Measurements from ENCODE around the gene CLCN4.

Gene CLCN4

DNA sequence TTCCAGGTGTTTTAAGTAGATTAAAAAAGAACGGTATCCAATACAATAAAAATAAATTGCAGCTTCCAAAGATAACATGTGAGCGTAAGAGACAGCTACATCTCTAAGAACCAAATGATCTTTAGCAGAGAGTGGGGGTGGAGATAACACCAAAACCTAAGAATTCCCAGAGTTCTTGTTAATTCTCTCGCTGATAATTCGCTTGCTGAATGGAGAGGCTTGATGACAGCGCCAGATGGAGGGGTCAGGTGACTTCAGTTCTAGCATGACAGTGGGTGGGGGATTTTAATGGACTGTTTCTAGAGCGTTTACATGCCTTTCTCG lies 2.3 kb downstream of the CLCN4 start:
- Histone ChIP-seq H3K4me1 (ENCODE audit: control insufficient read depth, insufficient read depth, low read length) (no peaks in the 10 kb centered on the region), H3K27me3 (ENCODE audit: control insufficient read depth, insufficient read depth, low read length) (peaks cover 7% of the 10 kb centered on the region), H3K4me3 (ENCODE audit: low read length) (no peak overlapping the region), H3K9ac (ENCODE audit: low read length) (no peak overlapping the region), H3K36me3 (ENCODE audit: control insufficient read depth, insufficient read depth, low read length) (no peaks in the 10 kb centered on the region), H3K27ac (ENCODE audit: low read depth, low read length) (no peak overlapping the region)

GRCh38 chrX:10160211-10160610 lies 3.4 kb downstream of the CLCN4 start:
- no peak overlapping the region for H3K4me3 ChIP-seq (ENCODE audit: low read length)
- H3K4me1 ChIP-seq (ENCODE audit: control insufficient read depth, insufficient read depth, low read length): no peaks in the 10 kb centered on the region
- H3K9ac ChIP-seq (ENCODE audit: low read length): no peak overlapping the region
- H3K36me3 ChIP-seq (ENCODE audit: control insufficient read depth, insufficient read depth, low read length): no peaks in the 10 kb centered on the region
- no peak overlapping the region for H3K27ac ChIP-seq (ENCODE audit: low read depth, low read length)
- peaks cover 7% of the 10 kb centered on the region for H3K27me3 ChIP-seq (ENCODE audit: control insufficient read depth, insufficient read depth, low read length)

DNA sequence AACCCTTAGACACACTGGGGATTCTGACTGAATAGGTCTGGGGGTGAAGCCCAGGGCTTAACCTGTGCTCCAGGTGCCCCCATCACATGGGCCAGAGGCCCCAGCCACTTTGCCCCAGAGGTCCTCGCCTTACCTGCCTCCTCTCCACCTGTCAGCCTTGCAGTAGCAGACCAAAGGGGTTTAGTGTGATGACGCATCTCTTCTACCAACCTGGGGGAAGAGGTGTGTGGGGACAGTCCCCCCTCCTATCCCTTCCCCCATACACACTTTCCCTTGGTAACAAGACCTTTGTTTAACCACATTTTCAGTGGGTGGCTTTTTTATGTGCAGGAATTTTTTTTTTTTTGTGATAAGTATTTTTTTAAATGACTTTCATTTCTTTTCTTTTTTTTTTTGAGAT lies 6.3 kb downstream of the CLCN4 start:
- Histone ChIP-seq H3K36me3 (ENCODE audit: control insufficient read depth, insufficient read depth, low read length) (no peaks in the 10 kb centered on the region), H3K9ac (ENCODE audit: low read length) (no peak overlapping the region), H3K27ac (ENCODE audit: low read depth, low read length) (no peak overlapping the region), H3K27me3 (ENCODE audit: control insufficient read depth, insufficient read depth, low read length) (peaks cover 7% of the 10 kb centered on the region), H3K4me1 (ENCODE audit: control insufficient read depth, insufficient read depth, low read length) (no peaks in the 10 kb centered on the region), H3K4me3 (ENCODE audit: low read length) (no peak overlapping the region)

DNA sequence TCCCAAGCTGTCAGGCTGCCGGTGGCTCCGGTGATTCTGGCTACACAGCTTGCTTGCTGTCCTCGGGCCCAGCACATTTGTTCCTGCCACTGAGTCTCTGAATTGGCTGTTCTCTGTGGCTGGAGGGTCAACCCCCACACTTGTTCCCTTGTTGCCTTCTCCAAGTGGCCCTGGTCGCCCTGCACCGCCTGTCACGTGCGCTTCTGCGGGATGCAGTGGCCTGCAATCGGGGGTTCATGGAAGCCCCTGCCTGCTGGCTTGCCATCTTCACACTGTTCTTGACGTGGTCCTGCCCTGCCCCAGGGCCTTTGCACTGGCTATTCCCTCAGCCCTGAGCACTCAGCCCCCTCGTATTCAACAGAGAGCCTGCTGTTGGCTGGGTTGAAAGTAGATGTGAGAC lies 8.1 kb downstream of the CLCN4 start:
- no peak overlapping the region for H3K9ac ChIP-seq (ENCODE audit: low read length)
- H3K36me3 ChIP-seq (ENCODE audit: control insufficient read depth, insufficient read depth, low read length): no peaks in the 10 kb centered on the region
- no peaks in the 10 kb centered on the region for H3K4me1 ChIP-seq (ENCODE audit: control insufficient read depth, insufficient read depth, low read length)
- no peak overlapping the region for H3K27ac ChIP-seq (ENCODE audit: low read depth, low read length)
- H3K27me3 ChIP-seq (ENCODE audit: control insufficient read depth, insufficient read depth, low read length): peaks cover 5% of the 10 kb centered on the region
- H3K4me3 ChIP-seq (ENCODE audit: low read length): no peak overlapping the region

- Histone ChIP-seq H3K4me1 (ENCODE audit: control insufficient read depth, insufficient read depth, low read length) (no peaks in the 10 kb centered on the region), H3K4me3 (ENCODE audit: low read length) (no peak overlapping the region), H3K9ac (ENCODE audit: low read length) (no peak overlapping the region), H3K27me3 (ENCODE audit: control insufficient read depth, insufficient read depth, low read length) (peaks cover 1% of the 10 kb centered on the region), H3K36me3 (ENCODE audit: control insufficient read depth, insufficient read depth, low read length) (no peaks in the 10 kb centered on the region), H3K27ac (ENCODE audit: low read depth, low read length) (no peak overlapping the region)
These were observed 8.9 kb downstream of the CLCN4 start for GRCh38 chrX:10165580-10166247.

DNA sequence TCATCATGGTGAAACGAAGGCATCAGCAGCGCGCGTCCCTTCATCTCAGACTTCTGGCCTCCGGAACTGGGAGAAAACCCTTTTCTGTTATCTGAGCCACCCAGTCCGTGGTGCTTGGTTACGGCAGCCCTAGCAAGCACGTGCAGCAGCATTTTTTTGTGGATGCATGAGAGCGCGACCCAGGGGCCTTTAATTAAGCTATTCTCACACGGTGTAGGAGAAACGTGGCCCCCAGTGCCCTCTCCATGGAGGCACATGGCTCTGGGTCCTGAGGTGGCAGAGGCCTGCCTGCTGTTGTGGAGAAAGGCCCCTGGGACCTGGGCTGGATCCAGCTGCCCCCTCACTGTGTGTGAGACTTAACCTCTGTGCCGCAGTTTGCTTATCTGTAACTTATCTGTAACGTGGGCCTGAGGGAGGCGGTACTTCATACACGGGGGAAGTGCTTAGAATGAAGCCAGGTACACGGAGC lies 9.5 kb downstream of the CLCN4 start:
- Histone ChIP-seq H3K36me3 (ENCODE audit: control insufficient read depth, insufficient read depth, low read length) (no peaks in the 10 kb centered on the region), H3K27ac (ENCODE audit: low read depth, low read length) (no peak overlapping the region), H3K4me3 (ENCODE audit: low read length) (no peak overlapping the region), H3K4me1 (ENCODE audit: control insufficient read depth, insufficient read depth, low read length) (no peaks in the 10 kb centered on the region), H3K9ac (ENCODE audit: low read length) (no peak overlapping the region), H3K27me3 (ENCODE audit: control insufficient read depth, insufficient read depth, low read length) (no peaks in the 10 kb centered on the region)

DNA sequence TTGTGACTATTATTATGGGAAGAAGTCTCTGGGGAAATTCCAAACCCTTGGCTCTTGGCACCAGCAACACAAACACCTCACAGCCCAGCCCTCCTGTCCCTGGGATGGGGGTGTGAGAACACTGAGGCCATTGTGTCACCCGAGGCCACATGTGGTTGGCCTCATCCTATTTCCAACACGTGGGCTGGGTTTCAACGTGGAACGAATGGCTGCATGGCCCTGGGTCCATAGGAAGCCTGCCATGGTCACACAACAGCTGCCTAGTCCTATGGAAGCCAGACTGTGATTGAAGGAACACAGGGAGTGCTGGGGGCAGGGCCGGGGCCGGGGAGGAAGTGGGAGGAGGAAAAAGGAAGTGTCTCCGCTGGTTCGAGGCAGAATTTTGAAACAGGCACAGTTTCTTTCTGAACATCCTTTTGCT lies 10.0 kb downstream of the CLCN4 start:
- H3K27me3 ChIP-seq (ENCODE audit: control insufficient read depth, insufficient read depth, low read length): no peaks in the 10 kb centered on the region
- no peaks in the 10 kb centered on the region for H3K4me1 ChIP-seq (ENCODE audit: control insufficient read depth, insufficient read depth, low read length)
- H3K9ac ChIP-seq (ENCODE audit: low read length): no peak overlapping the region
- no peaks in the 10 kb centered on the region for H3K36me3 ChIP-seq (ENCODE audit: control insufficient read depth, insufficient read depth, low read length)
- no peak overlapping the region for H3K27ac ChIP-seq (ENCODE audit: low read depth, low read length)
- H3K4me3 ChIP-seq (ENCODE audit: low read length): no peak overlapping the region

DNA sequence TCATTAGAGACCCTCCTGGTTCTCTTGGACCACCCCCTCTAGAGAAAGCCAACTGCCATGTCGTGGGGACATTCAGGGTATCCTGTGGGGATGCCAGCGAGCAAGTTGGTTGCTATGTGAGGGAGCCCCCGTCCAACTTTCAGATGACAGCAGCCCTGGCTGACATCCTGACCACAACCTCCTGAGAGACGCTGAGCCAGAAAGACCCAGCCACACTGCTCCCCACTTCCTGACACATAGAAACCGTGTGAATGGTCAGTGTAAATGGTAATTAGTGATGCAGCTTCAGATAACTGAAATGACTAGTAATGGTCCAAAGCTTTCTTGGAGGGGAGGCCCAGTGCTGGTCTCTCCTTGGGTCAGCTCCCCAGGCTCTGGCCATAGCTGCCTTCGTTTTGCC lies 10.8 kb downstream of the CLCN4 start:
- Histone ChIP-seq H3K36me3 (ENCODE audit: control insufficient read depth, insufficient read depth, low read length) (no peaks in the 10 kb centered on the region), H3K27me3 (ENCODE audit: control insufficient read depth, insufficient read depth, low read length) (no peaks in the 10 kb centered on the region), H3K9ac (ENCODE audit: low read length) (no peak overlapping the region), H3K27ac (ENCODE audit: low read depth, low read length) (no peak overlapping the region), H3K4me1 (ENCODE audit: control insufficient read depth, insufficient read depth, low read length) (no peaks in the 10 kb centered on the region), H3K4me3 (ENCODE audit: low read length) (no peak overlapping the region)

DNA sequence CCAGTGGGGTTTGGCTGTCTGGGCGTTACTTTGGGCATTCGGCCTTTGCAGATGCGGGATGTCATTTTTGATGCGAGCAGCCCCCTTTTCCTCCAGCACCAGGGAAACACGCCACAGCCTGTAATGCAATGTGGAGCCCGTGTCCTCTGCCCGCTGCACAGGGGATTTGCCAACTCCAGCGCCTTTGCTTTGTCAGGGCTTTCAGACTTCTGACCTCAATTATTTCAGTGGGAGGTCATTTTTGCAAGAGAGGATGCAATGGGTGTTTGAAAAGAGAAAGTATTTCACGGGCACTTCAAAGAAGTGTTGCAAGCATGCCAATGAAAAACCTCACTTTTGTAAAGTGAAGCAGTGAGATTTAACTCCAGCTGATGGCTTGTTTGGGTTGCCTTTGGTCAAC lies 11.5 kb downstream of the CLCN4 start:
- no peaks in the 10 kb centered on the region for H3K27me3 ChIP-seq (ENCODE audit: control insufficient read depth, insufficient read depth, low read length)
- no peak overlapping the region for H3K9ac ChIP-seq (ENCODE audit: low read length)
- H3K36me3 ChIP-seq (ENCODE audit: control insufficient read depth, insufficient read depth, low read length): no peaks in the 10 kb centered on the region
- no peak overlapping the region for H3K27ac ChIP-seq (ENCODE audit: low read depth, low read length)
- H3K4me1 ChIP-seq (ENCODE audit: control insufficient read depth, insufficient read depth, low read length): no peaks in the 10 kb centered on the region
- no peak overlapping the region for H3K4me3 ChIP-seq (ENCODE audit: low read length)

DNA sequence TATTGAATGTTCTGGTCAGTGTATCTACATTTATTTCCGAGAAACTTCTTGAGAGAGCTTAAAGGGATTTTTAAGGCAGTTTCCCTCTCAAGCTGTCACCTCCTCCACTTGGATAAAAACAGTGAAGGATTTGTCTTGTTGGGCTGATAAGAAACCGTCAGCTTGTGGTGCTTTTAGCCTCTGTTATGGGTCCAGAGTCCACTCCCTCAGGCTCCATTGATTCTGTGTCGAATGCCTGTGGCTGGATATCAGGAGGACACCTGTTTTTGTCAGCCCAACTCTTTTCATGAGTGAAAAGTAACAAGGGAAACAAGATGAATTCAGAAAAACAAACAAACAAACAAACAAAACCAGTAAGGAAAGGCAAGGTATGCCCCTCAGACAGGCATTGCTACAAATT lies 12.4 kb downstream of the CLCN4 start:
- no peak overlapping the region for H3K4me3 ChIP-seq (ENCODE audit: low read length)
- H3K36me3 ChIP-seq (ENCODE audit: control insufficient read depth, insufficient read depth, low read length): no peaks in the 10 kb centered on the region
- H3K27ac ChIP-seq (ENCODE audit: low read depth, low read length): no peak overlapping the region
- no peaks in the 10 kb centered on the region for H3K27me3 ChIP-seq (ENCODE audit: control insufficient read depth, insufficient read depth, low read length)
- H3K4me1 ChIP-seq (ENCODE audit: control insufficient read depth, insufficient read depth, low read length): no peaks in the 10 kb centered on the region
- no peak overlapping the region for H3K9ac ChIP-seq (ENCODE audit: low read length)

GRCh38 chrX:10171249-10171648 lies 14.5 kb downstream of the CLCN4 start:
- Histone ChIP-seq H3K4me1 (ENCODE audit: control insufficient read depth, insufficient read depth, low read length) (no peaks in the 10 kb centered on the region), H3K27me3 (ENCODE audit: control insufficient read depth, insufficient read depth, low read length) (no peaks in the 10 kb centered on the region), H3K4me3 (ENCODE audit: low read length) (no peak overlapping the region), H3K27ac (ENCODE audit: low read depth, low read length) (no peak overlapping the region), H3K36me3 (ENCODE audit: control insufficient read depth, insufficient read depth, low read length) (no peaks in the 10 kb centered on the region), H3K9ac (ENCODE audit: low read length) (no peak overlapping the region)

DNA sequence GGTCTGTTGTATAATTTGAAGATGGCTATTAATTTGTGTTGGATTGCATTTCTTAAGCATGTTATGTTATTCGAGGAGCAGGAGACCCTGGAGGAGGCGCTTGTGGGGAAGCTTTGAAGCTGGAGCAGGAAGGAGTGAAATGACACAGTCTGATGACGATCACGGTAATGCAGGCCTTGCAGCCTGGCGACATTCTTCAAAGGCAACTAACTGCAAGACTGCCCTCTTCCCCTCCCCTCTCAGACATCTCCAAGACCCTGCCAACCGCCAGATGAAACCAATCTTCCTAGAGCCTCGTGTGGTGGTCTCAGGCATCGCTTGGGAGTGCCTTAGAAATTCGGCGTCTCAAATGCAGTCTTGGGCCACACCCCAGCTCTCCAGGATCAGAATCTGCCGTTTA lies 16.1 kb downstream of the CLCN4 start:
- Histone ChIP-seq H3K27me3 (ENCODE audit: control insufficient read depth, insufficient read depth, low read length) (peaks cover 3% of the 10 kb centered on the region), H3K4me1 (ENCODE audit: control insufficient read depth, insufficient read depth, low read length) (no peaks in the 10 kb centered on the region), H3K9ac (ENCODE audit: low read length) (no peak overlapping the region), H3K36me3 (ENCODE audit: control insufficient read depth, insufficient read depth, low read length) (no peaks in the 10 kb centered on the region), H3K4me3 (ENCODE audit: low read length) (no peak overlapping the region), H3K27ac (ENCODE audit: low read depth, low read length) (no peak overlapping the region)

GRCh38 chrX:10173331-10173900 lies 16.6 kb downstream of the CLCN4 start:
- no peak overlapping the region for H3K27ac ChIP-seq (ENCODE audit: low read depth, low read length)
- no peaks in the 10 kb centered on the region for H3K4me1 ChIP-seq (ENCODE audit: control insufficient read depth, insufficient read depth, low read length)
- H3K27me3 ChIP-seq (ENCODE audit: control insufficient read depth, insufficient read depth, low read length): peaks cover 3% of the 10 kb centered on the region
- no peak overlapping the region for H3K9ac ChIP-seq (ENCODE audit: low read length)
- no peak overlapping the region for H3K4me3 ChIP-seq (ENCODE audit: low read length)
- H3K36me3 ChIP-seq (ENCODE audit: control insufficient read depth, insufficient read depth, low read length): no peaks in the 10 kb centered on the region
